Posterior cingulate gyrus (tissue), 11 donors: ENCODE data around the gene COL4A2.

Source experiments
- DNase-seq, 10 donors: peaks; one replicate each; pipeline versions ENCODE4 v3.0.0 to v3.0.0-alpha.2; 2020 to 2021; ENCODE audit warnings: mixed read lengths in 3 of 10
- intact Hi-C: fragments of 100-400 bp; cut with DNase I; formaldehyde crosslinking; loops from one replicate; pipeline ENCODE4 v1.15.1; 2023

The COL4A2 gene

GRCh38 chr13:110306960-110307766 lies at the start of gene COL4A2, which contains the start of gene COL4A1:
TSS of gene COL4A2 (plus strand) at chr13:110307284. CDS start at chr13:110307904, 620 bp downstream.
TSS of gene COL4A1 (minus strand) at chr13:110307157. CDS start at chr13:110307027, 130 bp downstream.
- intact Hi-C loops: loop anchor here (10.0 kb wide), 2 partner anchors 58 to 108 kb away; no protein-coding TSS in a partner anchor
- peak in 6 of 10 donors; percentile 26 to 89 (median 70) for DNase-seq

- no peak for DNase-seq
- intact Hi-C loops: no loop called here
Observed at GRCh38 chr13:110257408-110257807, 49.7 kb upstream of the COL4A2 start.

GRCh38 chr13:110258876-110259631 lies 48.0 kb upstream of the COL4A2 start:
- intact Hi-C loops: no loop called here

GRCh38 chr13:110259651-110260050 lies 47.4 kb upstream of the COL4A2 start:
- DNase-seq: no peak
- intact Hi-C loops: no loop called here

More at GRCh38 chr13:110258876-110259631, 48.0 kb upstream of the COL4A2 start:
- DNase-seq: no peak

- no peak for DNase-seq
- intact Hi-C loops: no loop called here
Observed at GRCh38 chr13:110261166-110262081, 45.7 kb upstream of the COL4A2 start.

GRCh38 chr13:110262082-110262436 lies 45.0 kb upstream of the COL4A2 start:
- intact Hi-C loops: no loop called here
- DNase-seq: no peak

GRCh38 chr13:110262508-110263291 lies 44.4 kb upstream of the COL4A2 start:
- DNase-seq: no peak
- intact Hi-C loops: no loop called here

- DNase-seq: no peak
- intact Hi-C loops: no loop called here
Observed at GRCh38 chr13:110263404-110263803, 43.7 kb upstream of the COL4A2 start.

- no peak for DNase-seq
- intact Hi-C loops: no loop called here
Observed at GRCh38 chr13:110263888-110264287, 43.2 kb upstream of the COL4A2 start.

- intact Hi-C loops: no loop called here
- DNase-seq: no peak
Observed at GRCh38 chr13:110264685-110265275, 42.3 kb upstream of the COL4A2 start.

- intact Hi-C loops: no loop called here
Observed at GRCh38 chr13:110265341-110265681, 41.8 kb upstream of the COL4A2 start.

GRCh38 chr13:110265682-110266430 lies 41.2 kb upstream of the COL4A2 start:
- peak in 2 of 10 donors; percentile 25 to 83 for DNase-seq
- intact Hi-C loops: no loop called here

More at GRCh38 chr13:110265341-110265681, 41.8 kb upstream of the COL4A2 start:
- DNase-seq: no peak

- intact Hi-C loops: no loop called here
- DNase-seq: no peak
Observed at GRCh38 chr13:110266431-110266809, 40.7 kb upstream of the COL4A2 start.

GRCh38 chr13:110266983-110267382 lies 40.1 kb upstream of the COL4A2 start:
- intact Hi-C loops: no loop called here
- no peak for DNase-seq

- intact Hi-C loops: no loop called here
- DNase-seq: no peak
Observed at GRCh38 chr13:110268061-110268460, 39.0 kb upstream of the COL4A2 start.

GRCh38 chr13:110268576-110269185 lies 38.4 kb upstream of the COL4A2 start:
- no peak for DNase-seq
- intact Hi-C loops: no loop called here

- intact Hi-C loops: no loop called here
- DNase-seq: no peak
Observed at GRCh38 chr13:110269509-110270185, 37.4 kb upstream of the COL4A2 start.

GRCh38 chr13:110270507-110270906 lies 36.6 kb upstream of the COL4A2 start:
- intact Hi-C loops: no loop called here
- no peak for DNase-seq
